Progenitor cell of endocrine pancreas (in vitro differentiated cells): ENCODE results near the gene ABHD13. TPM values are rescaled to one million over a fixed set of nuclear protein-coding genes. Genes with fewer than 3 reads are reported as not detected.

Experiments
- DNase-seq: peaks from one replicate; pipeline ENCODE4 v3.0.0; 2021; ENCODE audit warnings: low spot score; ENCODE audit not compliant: unreplicated experiment
- H3K27ac Mint-ChIP-seq: 2 replicates; pipeline ENCODE4 v1.8.0; 2021; ENCODE audit warnings: mild to moderate bottlenecking, moderate library complexity, mixed read lengths
- H3K27me3 Mint-ChIP-seq: 2 replicates; pipeline ENCODE4 v1.8.0; 2021; ENCODE audit warnings: mixed read lengths
- H3K36me3 Mint-ChIP-seq: 2 replicates; pipeline ENCODE4 v1.8.0; 2022; ENCODE audit warnings: mixed read lengths; ENCODE audit not compliant: insufficient read depth
- H3K4me1 Mint-ChIP-seq: 2 replicates; pipeline ENCODE4 v1.8.0; 2021; ENCODE audit warnings: low read depth, mixed read lengths
- H3K4me3 Mint-ChIP-seq: 2 replicates; pipeline ENCODE4 v1.8.0; 2021; ENCODE audit warnings: low read depth, mild to moderate bottlenecking, moderate library complexity, mixed read lengths
- H3K9me3 Mint-ChIP-seq: 2 replicates; pipeline ENCODE4 v1.8.0; 2021; ENCODE audit warnings: low read depth, mixed read lengths
- CTCF ChIP-seq: fragments of 200-600 bp; sonication (generic); IDR thresholded peaks from one replicate; pipeline ENCODE4 v1.5.0; 2021; ENCODE audit warnings: antibody characterized with exemption, mild to moderate bottlenecking; ENCODE audit not compliant: unreplicated experiment
- long read RNA-seq: library from polyadenylated mRNA; unstranded; transcript quantifications from one replicate; pipeline ENCODE4 v2.0.0, GENCODE V29; 2020
- total RNA-seq: library from RNA; stranded (reverse); gene quantifications from 2 replicates; pipeline ENCODE4 v1.2.1, GENCODE V29; 2021

The ABHD13 gene
- 20.7 and 20.9 TPM in 2 replicates for total RNA-seq
- long read RNA-seq, full-length matches to known transcripts = 84 of 95 reads
- long read RNA-seq, partial matches to known transcripts = 0 of 95 reads
- long read RNA-seq, other reads (novel, unspliced or antisense) = 11 of 95 reads

GRCh38 chr13:108218044-108218974, at the start of gene ABHD13:
ABHD13 (plus strand) TSS chr13:108218392; CDS start chr13:108229219, 10,827 bp downstream.
- peak within 1 kb of the TSS; percentile 90 for H3K4me3 Mint-ChIP-seq
- H3K27ac Mint-ChIP-seq = peak within 1 kb of the TSS; percentile 97
- H3K36me3 Mint-ChIP-seq = no peaks in the 10 kb centered on the region
- H3K4me1 Mint-ChIP-seq = peaks cover 33% of the 10 kb centered on the region
- H3K27me3 Mint-ChIP-seq = no peaks in the 10 kb centered on the region
- H3K9me3 Mint-ChIP-seq = no peaks in the 10 kb centered on the region
- no peak for TF ChIP-seq CTCF
- peak; percentile 90 for DNase-seq

- Mint-ChIP-seq H3K27me3 (no peaks in the 10 kb centered on the region), H3K9me3 (peaks cover 23% of the 10 kb centered on the region), H3K4me1 (peaks cover 7% of the 10 kb centered on the region), H3K27ac (no peak overlapping the region), H3K4me3 (no peak overlapping the region), H3K36me3 (peaks cover 7% of the 10 kb centered on the region)
- TF ChIP-seq CTCF = no peak
- no peak for DNase-seq
Measured at GRCh38 chr13:108168929-108169328, 49.3 kb upstream of the ABHD13 start.

GRCh38 chr13:108176685-108177274, 41.4 kb upstream of the ABHD13 start:
- Mint-ChIP-seq H3K4me3 (no peak overlapping the region), H3K4me1 (no peaks in the 10 kb centered on the region), H3K27ac (no peak overlapping the region), H3K9me3 (peaks cover 24% of the 10 kb centered on the region), H3K36me3 (peaks cover 1% of the 10 kb centered on the region), H3K27me3 (no peaks in the 10 kb centered on the region)
- no peak for DNase-seq
- peak; percentile 63 for TF ChIP-seq CTCF

- H3K27me3 Mint-ChIP-seq = no peaks in the 10 kb centered on the region
- H3K9me3 Mint-ChIP-seq = peaks cover 15% of the 10 kb centered on the region
- no peak for DNase-seq
- H3K4me1 Mint-ChIP-seq = peaks cover 9% of the 10 kb centered on the region
- H3K27ac Mint-ChIP-seq = no peak overlapping the region
- TF ChIP-seq CTCF = no peak
- no peak overlapping the region for H3K4me3 Mint-ChIP-seq
- H3K36me3 Mint-ChIP-seq = no peaks in the 10 kb centered on the region
Measured at GRCh38 chr13:108178078-108178477, 40.1 kb upstream of the ABHD13 start.

GRCh38 chr13:108182652-108183051, 35.5 kb upstream of the ABHD13 start:
- peak overlapping the region; percentile 41 for H3K27ac Mint-ChIP-seq
- H3K9me3 Mint-ChIP-seq = no peaks in the 10 kb centered on the region
- no peak for DNase-seq
- no peaks in the 10 kb centered on the region for H3K27me3 Mint-ChIP-seq
- peaks cover 9% of the 10 kb centered on the region for H3K4me1 Mint-ChIP-seq
- H3K36me3 Mint-ChIP-seq = no peaks in the 10 kb centered on the region
- TF ChIP-seq CTCF = no peak
- no peak overlapping the region for H3K4me3 Mint-ChIP-seq
